Right atrium auricular region (tissue), 2 donors: ENCODE results near the gene CRIM1. TPM values are rescaled to one million over a fixed set of nuclear protein-coding genes. Genes with fewer than 3 reads are reported as not detected.

Experiments
- DNase-seq: peaks from one replicate; pipeline ENCODE4 v3.0.0-alpha.2; 2019; ENCODE audit warnings: low spot score
- H3K27ac ChIP-seq, 2 donors: fragments of 200-600 bp; sonication (generic); 1 replicate in 1 of 2; 2 replicates in 1 of 2; pipeline ENCODE4 v1.5.1; 2016 to 2019
- H3K27me3 ChIP-seq, 2 donors: fragments of 200-600 bp; sonication (generic); one replicate each; pipeline versions ENCODE4 v1.5.1 to v1.6.0; 2017 to 2019
- H3K36me3 ChIP-seq: fragments of 200-600 bp; sonication (generic); one replicate; pipeline ENCODE4 v1.5.1; 2016
- H3K4me1 ChIP-seq, 2 donors: fragments of 200-600 bp; sonication (generic); one replicate each; pipeline versions ENCODE4 v1.5.1 to v1.6.0; 2017 to 2019
- H3K4me3 ChIP-seq, 2 donors: fragments of 200-600 bp; sonication (generic); 1 replicate in 1 of 2; 2 replicates in 1 of 2; pipeline ENCODE4 v1.5.1; 2017 to 2019; ENCODE audit warnings: mild to moderate bottlenecking in 1 of 2, moderate library complexity in 1 of 2
- H3K9me3 ChIP-seq, 2 donors: fragments of 200-600 bp; sonication (generic); one replicate each; pipeline ENCODE4 v1.5.1; 2019
- CTCF ChIP-seq, 2 donors: fragments of 200-600 bp; sonication (generic); IDR thresholded peaks; one replicate each; pipeline ENCODE4 v1.5.1; 2019; ENCODE audit warnings: antibody characterized with exemption in 2 of 2
- total RNA-seq, 2 donors: library from RNA; depleted of rRNA; stranded (reverse); fragments of >200 nt; gene quantifications; one replicate each; pipeline ENCODE4 v1.1.0, GENCODE V29; 2016

Gene CRIM1
- total RNA-seq, 2 donors from 2014 or later: 49.1 to 71.3 TPM

GRCh38 chr2:36549165-36549574 lies 193.6 kb downstream of the CRIM1 start:
- Histone ChIP-seq H3K36me3 (peaks cover 55% of the 10 kb centered on the region), H3K27me3 (no peaks in the 10 kb centered on the region), H3K9me3 (no peaks in the 10 kb centered on the region), H3K27ac (no peak overlapping the region), H3K4me1 (no peaks in the 10 kb centered on the region), H3K4me3 (no peak overlapping the region)
- TF ChIP-seq CTCF (IDR thresholded peaks at IDR 0.05): no peak
- no peak for DNase-seq

DNA sequence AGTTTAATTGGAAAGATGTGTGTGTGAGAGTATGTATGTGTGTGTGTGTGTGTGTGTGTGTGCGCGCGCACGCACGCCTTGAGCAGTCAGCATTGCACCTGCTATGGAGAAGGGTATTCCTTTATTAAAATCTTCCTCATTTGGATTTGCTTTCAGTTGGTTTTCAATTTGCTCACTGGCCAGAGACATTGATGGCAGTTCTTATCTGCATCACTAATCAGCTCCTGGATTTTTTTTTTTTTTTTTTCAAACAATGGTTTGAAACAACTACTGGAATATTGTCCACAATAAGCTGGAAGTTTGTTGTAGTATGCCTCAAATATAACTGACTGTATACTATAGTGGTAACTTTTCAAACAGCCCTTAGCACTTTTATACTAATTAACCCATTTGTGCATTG lies 194.4 kb downstream of the CRIM1 start:
- Histone ChIP-seq H3K27ac (no peak overlapping the region), H3K27me3 (no peaks in the 10 kb centered on the region), H3K4me3 (no peak overlapping the region), H3K36me3 (peaks cover 61% of the 10 kb centered on the region), H3K9me3 (no peaks in the 10 kb centered on the region), H3K4me1 (no peaks in the 10 kb centered on the region)
- DNase-seq: no peak
- TF ChIP-seq CTCF (IDR thresholded peaks at IDR 0.05): no peak

DNA sequence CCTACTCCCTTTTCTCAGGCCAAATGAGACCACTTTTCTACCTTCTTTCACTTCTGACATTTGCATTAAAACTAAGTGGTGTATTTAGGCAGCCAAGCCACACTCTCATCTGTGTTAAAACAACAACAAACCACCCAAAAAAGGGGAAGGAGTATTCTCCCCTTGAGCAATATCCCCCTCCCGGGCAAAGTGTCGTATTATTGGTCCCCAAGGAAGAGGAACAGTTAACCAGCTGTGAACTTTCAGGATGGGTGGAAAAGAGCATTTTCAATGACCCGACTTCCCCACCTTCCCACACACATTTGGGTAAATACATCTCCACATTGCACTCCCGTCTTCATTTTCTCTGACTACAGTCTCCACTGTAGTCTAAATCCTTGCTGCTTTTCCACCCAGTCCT lies 198.1 kb downstream of the CRIM1 start:
- no peak for TF ChIP-seq CTCF (IDR thresholded peaks at IDR 0.05)
- no peaks in the 10 kb centered on the region for H3K9me3 ChIP-seq
- DNase-seq: no peak
- no peaks in the 10 kb centered on the region for H3K27me3 ChIP-seq
- no peak overlapping the region for H3K4me3 ChIP-seq
- no peaks in the 10 kb centered on the region for H3K4me1 ChIP-seq
- H3K36me3 ChIP-seq: peaks cover 46% of the 10 kb centered on the region
- H3K27ac ChIP-seq: no peak overlapping the region

- no peak for DNase-seq
- no peaks in the 10 kb centered on the region for H3K27me3 ChIP-seq
- H3K9me3 ChIP-seq: no peaks in the 10 kb centered on the region
- no peak overlapping the region for H3K4me3 ChIP-seq
- H3K36me3 ChIP-seq: peaks cover 38% of the 10 kb centered on the region
- no peak for TF ChIP-seq CTCF (IDR thresholded peaks at IDR 0.05)
- no peaks in the 10 kb centered on the region for H3K4me1 ChIP-seq
- no peak overlapping the region for H3K27ac ChIP-seq
These were observed 199.0 kb downstream of the CRIM1 start for GRCh38 chr2:36554531-36554930.

- Histone ChIP-seq H3K4me3 (no peak overlapping the region), H3K36me3 (peaks cover 29% of the 10 kb centered on the region), H3K9me3 (no peaks in the 10 kb centered on the region), H3K27me3 (no peaks in the 10 kb centered on the region), H3K4me1 (no peaks in the 10 kb centered on the region), H3K27ac (no peak overlapping the region)
- DNase-seq: no peak
- no peak for TF ChIP-seq CTCF (IDR thresholded peaks at IDR 0.05)
These were observed 200.2 kb downstream of the CRIM1 start for GRCh38 chr2:36555789-36556188.

- H3K4me3 ChIP-seq: no peak overlapping the region
- DNase-seq: no peak
- H3K36me3 ChIP-seq: peaks cover 18% of the 10 kb centered on the region
- peaks cover 0 to 4% of the 10 kb centered on the region in 2 donors for H3K4me1 ChIP-seq
- no peak for TF ChIP-seq CTCF (IDR thresholded peaks at IDR 0.05)
- H3K9me3 ChIP-seq: no peaks in the 10 kb centered on the region
- H3K27me3 ChIP-seq: no peaks in the 10 kb centered on the region
- no peak overlapping the region for H3K27ac ChIP-seq
These were observed 201.3 kb downstream of the CRIM1 start for GRCh38 chr2:36556842-36557241.
